K562 (cell line): Measurements from ENCODE around the gene NR1H2. TPM values are rescaled to one million over a fixed set of nuclear protein-coding genes. Genes with fewer than 3 reads are reported as not detected.

ENCODE experiments used
- AFF1 ChIP-seq, 2 experiments: fragments of 450-650 bp; IDR thresholded peaks; 2 replicates each; pipeline ENCODE4 v1.6.1; 2018; ENCODE audit warnings: mild to moderate bottlenecking in 2 of 2, low read depth in 1 of 2; ENCODE audit not compliant: partially characterized antibody in 2 of 2
- ATF7 ChIP-seq: fragments of 450-650 bp; IDR thresholded peaks from 2 replicates; pipeline ENCODE4 v1.7.1; 2014; ENCODE audit warnings: mild to moderate bottlenecking, moderate library complexity
- COPS2 ChIP-seq: fragments of 450-650 bp; conservative IDR thresholded peaks from 2 replicates; pipeline ENCODE4 v1.6.1; 2016; ENCODE audit warnings: mild to moderate bottlenecking, moderate library complexity
- CREB1 ChIP-seq, 2 experiments: sonication (generic) in 1 of 2; formaldehyde crosslinking in 1 of 2; IDR thresholded peaks; 2 replicates each; pipeline versions ENCODE4 v1.6.1 to v1.8.0; 2012 to 2022; ENCODE audit warnings: inconsistent platforms in 1 of 2, mild to moderate bottlenecking in 1 of 2, missing genetic modification reagents in 1 of 2, moderate library complexity in 1 of 2
- EZH2 ChIP-seq: IDR thresholded peaks from 2 replicates; pipeline ENCODE4 v1.6.1; 2012; ENCODE audit warnings: low read depth, mild to moderate bottlenecking, inconsistent platforms, low read length, borderline replicate concordance
- FOS ChIP-seq: IDR thresholded peaks from 3 replicates; pipeline ENCODE4 v1.6.1; 2011; ENCODE audit not compliant: insufficient read length; ENCODE audit errors: extremely low read depth
- FOXO4 ChIP-seq: fragments of 450-650 bp; formaldehyde crosslinking; IDR thresholded peaks from 2 replicates; pipeline ENCODE4 v1.4.0; 2020; ENCODE audit warnings: mild to moderate bottlenecking, moderate library complexity
- HCFC1 ChIP-seq: IDR thresholded peaks from 2 replicates; pipeline ENCODE4 v1.6.1; 2012; ENCODE audit warnings: low read depth, low read length, improper control_type of control experiment
- ID3 ChIP-seq, 2 experiments: fragments of 250-450 bp in 1 of 2; fragments of 450-650 bp in 1 of 2; sonication (Bioruptor Pico) in 1 of 2; IDR thresholded peaks; 2 replicates each; pipeline versions ENCODE4 v1.6.1 to v1.8.0; 2016 to 2021; ENCODE audit warnings: mild to moderate bottlenecking in 2 of 2, moderate library complexity in 2 of 2, missing compliant biosample characterization in 1 of 2, missing genetic modification characterization in 1 of 2
- KDM5B ChIP-seq: fragments of 200-600 bp; sonication (generic); IDR thresholded peaks from 2 replicates; pipeline ENCODE4 v1.6.1; 2012; ENCODE audit warnings: low read depth, mild to moderate bottlenecking, moderate library complexity, low read length, control low read depth, inconsistent platforms; ENCODE audit not compliant: insufficient replicate concordance
- MCM5 ChIP-seq: fragments of 450-650 bp; IDR thresholded peaks from 2 replicates; pipeline ENCODE4 v1.6.1; 2016; ENCODE audit warnings: low read depth
- NFYB ChIP-seq: IDR thresholded peaks from 2 replicates; pipeline ENCODE4 v1.6.1; 2011; ENCODE audit warnings: mild to moderate bottlenecking, moderate library complexity; ENCODE audit not compliant: insufficient read length; ENCODE audit errors: extremely low read depth
- NRF1 ChIP-seq, 2 experiments: fragments of 450-650 bp; IDR thresholded peaks in 1 of 2; conservative IDR thresholded peaks in 1 of 2; 2 replicates each; pipeline ENCODE4 v1.6.1; 2014; ENCODE audit warnings: mild to moderate bottlenecking in 2 of 2
- PHF21A ChIP-seq: fragments of 450-650 bp; IDR thresholded peaks from 2 replicates; pipeline ENCODE4 v1.6.1; 2017; ENCODE audit warnings: low read depth, borderline replicate concordance
- PTTG1 ChIP-seq: fragments of 450-650 bp; IDR thresholded peaks from 2 replicates; pipeline ENCODE4 v1.6.1; 2016; ENCODE audit warnings: low read depth, mild to moderate bottlenecking, missing genetic modification characterization, missing compliant biosample characterization
- STAG1 ChIP-seq: sonication (generic); formaldehyde crosslinking; IDR thresholded peaks from 2 replicates; pipeline ENCODE4 v1.5.0; 2020; ENCODE audit warnings: missing genetic modification reagents, borderline replicate concordance
- TBP ChIP-seq: optimal IDR thresholded peaks from 2 replicates; pipeline ENCODE3; 2011; ENCODE audit warnings: low read depth, low read length, improper control_type of control experiment
- THRA ChIP-seq: fragments of 450-650 bp; IDR thresholded peaks from 2 replicates; pipeline ENCODE4 v1.6.1; 2017; ENCODE audit warnings: mild to moderate bottlenecking, moderate library complexity
- U2AF1 ChIP-seq: fragments of 200-400 bp; formaldehyde crosslinking; optimal IDR thresholded peaks from 2 replicates; pipeline ENCODE3; 2017; ENCODE audit warnings: mild to moderate bottlenecking, low read depth, low read length, moderate library complexity
- ZNF121 ChIP-seq: sonication (generic); formaldehyde crosslinking; conservative IDR thresholded peaks from 2 replicates; pipeline ENCODE4 v1.8.0; 2022; ENCODE audit warnings: missing genetic modification reagents
- polyA plus RNA-seq, 8 experiments: library from polyadenylated mRNA; depleted of rRNA in 4 of 8; stranded (reverse) in 5 of 8; unstranded in 3 of 8; fragments of >200 nt; fragmentation: Nextera tagmentation in 2 of 8; fragmentation: Illumina TruSeq in 1 of 8; extraction: Ambion mirVana in 2 of 8; extraction: Trizol in 1 of 8; gene quantifications; 2 replicates each; pipeline versions ENCODE4 v1.2.1 to v1.2.3, GENCODE V29; 2011 to 2014; ENCODE audit warnings: inconsistent platforms in 1 of 8, missing spikeins in 1 of 8
- total RNA-seq, 7 experiments: library from RNA; depleted of rRNA in 6 of 7; stranded (reverse); fragments of >200 nt in 6 of 7; fragmentation: Illumina TruSeq in 2 of 7; extraction: Trizol in 2 of 7; gene quantifications; 2 replicates each; pipeline versions ENCODE4 v1.2.1 to v1.2.3, GENCODE V29; 2011 to 2021; ENCODE audit warnings: low replicate concordance in 1 of 7

Gene NR1H2
- total and polyA plus RNA-seq, 9 of the 15 experiments (the other 6 are each of a cell fraction or from before 2014, with no cell fraction given), result 0.11 to 73.8 (median 24.0) TPM

GRCh38 chr19:50414864-50415660 is 38.8 kb downstream of the NR1H2 start (continued):
- TF ChIP-seq PTTG1 (no peak), PHF21A (no peak), U2AF1 (no peak), STAG1 (CRISPR knock-in tag) (no peak), FOXO4 (CRISPR knock-in tag) (no peak), NFYB (no peak), ID3 (CRISPR knock-in tag; IDR thresholded peaks at IDR 0.05) (no peak), ID3 (tag; IDR thresholded peaks at IDR 0.05) (no peak), ATF7 (peak; percentile 38; the same call in 1 of the 2 replicates), KDM5B (no peak), HCFC1 (no peak), TBP (no peak), AFF1 (IDR thresholded peaks at IDR 0.05; ENCODE audit: low read depth in 1 of 2, partially characterized antibody in 2 of 2) (no peak), CREB1 (IDR thresholded peaks at IDR 0.05) (peak; percentile 32; the same call in 1 of the 2 replicates), CREB1 (CRISPR knock-in tag; IDR thresholded peaks at IDR 0.05) (peak; percentile 73), THRA (no peak), MCM5 (no peak), COPS2 (no peak), NRF1 (conservative IDR thresholded peaks at IDR 0.05 in 1 of 2, IDR thresholded peaks at IDR 0.05 in 1 of 2) (peak; percentile 65 to 75), EZH2 (no peak), FOS (no peak), ZNF121 (CRISPR knock-in tag) (no peak)
